ENCODE data around the gene RNF166. TPM values are rescaled to one million over a fixed set of nuclear protein-coding genes. Genes with fewer than 3 reads are reported as not detected.
"Not testable (repeated sequence)": the region's sequence is repeated elsewhere in the genome, so short reads cannot be mapped to it uniquely, and the experiment has no call there.

Gene RNF166
- polyA plus RNA-seq, 1 donor from 2014 or later = 34.4 TPM

- H3F3A ChIP-seq (ENCODE audit: insufficient read depth, low read length, poor library complexity, severe bottlenecking) = no peaks in the 10 kb centered on the region
- no peaks in the 10 kb centered on the region for H4K20me1 ChIP-seq (ENCODE audit: insufficient read depth)
- TF ChIP-seq RAD21 (conservative IDR thresholded peaks at IDR 0.05) (no peak), MXI1 (conservative IDR thresholded peaks at IDR 0.05; ENCODE audit: poor library complexity, severe bottlenecking) (no peak), POLR2AphosphoS5 (IDR thresholded peaks at IDR 0.05) (no peak), CTCF (IDR thresholded peaks at IDR 0.05; ENCODE audit: poor library complexity, severe bottlenecking) (no peak), EP300 (conservative IDR thresholded peaks at IDR 0.05; ENCODE audit: poor library complexity, severe bottlenecking) (no peak), REST (IDR thresholded peaks at IDR 0.05; ENCODE audit: borderline replicate concordance) (no peak), SMC3 (conservative IDR thresholded peaks at IDR 0.05; ENCODE audit: poor library complexity) (no peak), TAF1 (IDR thresholded peaks at IDR 0.05; ENCODE audit: low read depth) (no peak), EZH2 (IDR thresholded peaks at IDR 0.05; ENCODE audit: borderline replicate concordance, insufficient read depth, low read length, poor library complexity, severe bottlenecking) (no peak)
- H3K9me2 ChIP-seq (ENCODE audit: insufficient read depth, low read length) = no peaks in the 10 kb centered on the region
- H3K9ac ChIP-seq (ENCODE audit: low read length) = no peak overlapping the region
- no peak overlapping the region for H2AFZ ChIP-seq (ENCODE audit: low read depth, low read length)
- no peaks in the 10 kb centered on the region for H3K27me3 ChIP-seq (ENCODE audit: insufficient read depth, low read depth, low read length)
- no peak overlapping the region for H3K4me2 ChIP-seq (ENCODE audit: low read length)
- no peaks in the 10 kb centered on the region for H3K36me3 ChIP-seq (ENCODE audit: insufficient read depth, low read length)
- no peaks in the 10 kb centered on the region for H3K79me2 ChIP-seq (replicated peaks; ENCODE audit: insufficient read depth, low read length)
- H3K27ac ChIP-seq (ENCODE audit: low read length) = no peak overlapping the region
- no peak overlapping the region for H3K4me3 ChIP-seq (ENCODE audit: low read length)
- no peaks in the 10 kb centered on the region for H3K9me3 ChIP-seq (ENCODE audit: low read length)
These were observed 34.4 kb downstream of the RNF166 start for GRCh38 chr16:88671806-88672205.

GRCh38 chr16:88669980-88670379 is 36.2 kb downstream of the RNF166 start:
- Histone ChIP-seq H3K27me3 (ENCODE audit: insufficient read depth, low read depth, low read length) (no peaks in the 10 kb centered on the region), H3K4me2 (ENCODE audit: low read length) (no peak overlapping the region), H3K4me3 (ENCODE audit: low read length) (no peak overlapping the region), H3K9me3 (ENCODE audit: low read length) (no peaks in the 10 kb centered on the region), H3K27ac (ENCODE audit: low read length) (no peak overlapping the region), H3K36me3 (ENCODE audit: insufficient read depth, low read length) (no peaks in the 10 kb centered on the region), H2AFZ (ENCODE audit: low read depth, low read length) (no peak overlapping the region), H3F3A (ENCODE audit: insufficient read depth, low read length, poor library complexity, severe bottlenecking) (no peaks in the 10 kb centered on the region), H4K20me1 (ENCODE audit: insufficient read depth) (no peaks in the 10 kb centered on the region), H3K9ac (ENCODE audit: low read length) (no peak overlapping the region), H3K79me2 (replicated peaks; ENCODE audit: insufficient read depth, low read length) (no peaks in the 10 kb centered on the region), H3K9me2 (ENCODE audit: insufficient read depth, low read length) (no peaks in the 10 kb centered on the region)
- no peak for TF ChIP-seq CTCF (IDR thresholded peaks at IDR 0.05; ENCODE audit: poor library complexity, severe bottlenecking)
- TF ChIP-seq REST (IDR thresholded peaks at IDR 0.05; ENCODE audit: borderline replicate concordance) = no peak
- no peak for TF ChIP-seq TAF1 (IDR thresholded peaks at IDR 0.05; ENCODE audit: low read depth)
- TF ChIP-seq SMC3 (conservative IDR thresholded peaks at IDR 0.05; ENCODE audit: poor library complexity) = no peak
- no peak for TF ChIP-seq EP300 (conservative IDR thresholded peaks at IDR 0.05; ENCODE audit: poor library complexity, severe bottlenecking)

- not testable (repeated sequence) for H3K27ac ChIP-seq (ENCODE audit: low read length); H3K27me3 ChIP-seq (ENCODE audit: insufficient read depth, low read depth, low read length); H3K79me2 ChIP-seq (replicated peaks; ENCODE audit: insufficient read depth, low read length); H3K9me2 ChIP-seq (ENCODE audit: insufficient read depth, low read length); H3K4me2 ChIP-seq (ENCODE audit: low read length); H3K9ac ChIP-seq (ENCODE audit: low read length); H3F3A ChIP-seq (ENCODE audit: insufficient read depth, low read length, poor library complexity, severe bottlenecking); H4K20me1 ChIP-seq (ENCODE audit: insufficient read depth); H3K9me3 ChIP-seq (ENCODE audit: low read length); H3K36me3 ChIP-seq (ENCODE audit: insufficient read depth, low read length); H3K4me3 ChIP-seq (ENCODE audit: low read length); H2AFZ ChIP-seq (ENCODE audit: low read depth, low read length)
These were observed 36.7 kb downstream of the RNF166 start for GRCh38 chr16:88669493-88669892.

All from neural cell (in vitro differentiated cells).